ENCODE results near the gene RFTN2. TPM values are rescaled to one million over a fixed set of nuclear protein-coding genes. Genes with fewer than 3 reads are reported as not detected.
"Not testable (repeated sequence)": the region's sequence is repeated elsewhere in the genome, so short reads cannot be mapped to it uniquely, and the experiment has no call there.

Gene RFTN2
- total and polyA plus RNA-seq, 2 experiments from 2014 or later: 1.6 to 2.2 TPM

GRCh38 chr2:197597166-197597565 lies 78.2 kb downstream of the RFTN2 start:
- Histone ChIP-seq H3K9me2 (ENCODE audit: insufficient read depth) (no peaks in the 10 kb centered on the region), H3K4me1 (ENCODE audit: insufficient read depth) (no peaks in the 10 kb centered on the region), H3K4me3 (no peak overlapping the region), H3K36me3 (ENCODE audit: low read depth) (no peaks in the 10 kb centered on the region), H3K79me2 (ENCODE audit: insufficient read depth) (no peaks in the 10 kb centered on the region), H3K27ac (no peak overlapping the region), H4K20me1 (ENCODE audit: insufficient read depth) (no peaks in the 10 kb centered on the region), H3F3A (ENCODE audit: insufficient read depth) (no peaks in the 10 kb centered on the region), H3K9me3 (ENCODE audit: low read depth) (no peaks in the 10 kb centered on the region), H3K9ac (no peak overlapping the region), H3K4me2 (ENCODE audit: unreplicated experiment) (no peak overlapping the region), H3K27me3 (replicated peaks; ENCODE audit: insufficient read depth) (no peaks in the 10 kb centered on the region), H2AFZ (no peak overlapping the region)
- in situ Hi-C loops (cut with MboI): no loop called here
- 56 to 65% methylated on average over 4 of the region's 4 CpGs for WGBS, 2 experiments (ENCODE audit: low coverage in 1 of 2, low lambda C conversion rate in 2 of 2, missing lambda C conversion rate in 2 of 2)
- no peak for TF ChIP-seq EZH2phosphoT487 (IDR thresholded peaks at IDR 0.05; ENCODE audit: insufficient read depth, low read depth)
- TF ChIP-seq EZH2 (IDR thresholded peaks at IDR 0.05; ENCODE audit: insufficient read depth, poor library complexity, severe bottlenecking): no peak
- DNase-seq: no peak

DNA sequence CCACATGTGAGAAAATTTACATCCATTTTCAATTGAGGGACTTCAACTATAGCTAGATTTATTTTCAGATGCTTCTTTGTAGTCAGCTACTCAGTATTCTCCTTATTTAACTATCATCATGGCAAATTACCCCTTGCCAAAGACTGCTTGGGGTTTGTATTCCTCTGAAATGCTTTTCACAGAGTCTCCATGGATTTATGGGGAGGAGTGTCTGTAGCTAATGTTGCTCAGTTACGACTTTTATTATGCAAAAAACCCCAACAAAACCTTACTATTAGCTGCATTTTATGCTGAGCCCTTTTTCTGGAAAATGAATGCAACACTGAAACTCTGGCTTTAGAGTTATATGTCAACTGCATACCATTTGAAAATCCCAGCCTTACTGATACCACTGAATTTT lies 78.6 kb downstream of the RFTN2 start:
- Histone ChIP-seq H3K79me2 (ENCODE audit: insufficient read depth) (no peaks in the 10 kb centered on the region), H3K4me1 (ENCODE audit: insufficient read depth) (no peaks in the 10 kb centered on the region), H3K27ac (no peak overlapping the region), H3K4me3 (no peak overlapping the region), H3K9ac (no peak overlapping the region), H4K20me1 (ENCODE audit: insufficient read depth) (no peaks in the 10 kb centered on the region), H3K9me2 (ENCODE audit: insufficient read depth) (no peaks in the 10 kb centered on the region), H3K27me3 (replicated peaks; ENCODE audit: insufficient read depth) (no peaks in the 10 kb centered on the region), H3K4me2 (ENCODE audit: unreplicated experiment) (no peak overlapping the region), H2AFZ (no peak overlapping the region), H3K9me3 (ENCODE audit: low read depth) (no peaks in the 10 kb centered on the region), H3K36me3 (ENCODE audit: low read depth) (no peaks in the 10 kb centered on the region), H3F3A (ENCODE audit: insufficient read depth) (no peaks in the 10 kb centered on the region)
- TF ChIP-seq EZH2 (IDR thresholded peaks at IDR 0.05; ENCODE audit: insufficient read depth, poor library complexity, severe bottlenecking) (no peak), EZH2phosphoT487 (IDR thresholded peaks at IDR 0.05; ENCODE audit: insufficient read depth, low read depth) (no peak)
- in situ Hi-C loops (cut with MboI): no loop called here
- no peak for DNase-seq
- WGBS, 2 experiments (ENCODE audit: low coverage in 1 of 2, low lambda C conversion rate in 2 of 2, missing lambda C conversion rate in 2 of 2): 44 to 48% methylated on average over 1 of the region's 1 CpG

DNA sequence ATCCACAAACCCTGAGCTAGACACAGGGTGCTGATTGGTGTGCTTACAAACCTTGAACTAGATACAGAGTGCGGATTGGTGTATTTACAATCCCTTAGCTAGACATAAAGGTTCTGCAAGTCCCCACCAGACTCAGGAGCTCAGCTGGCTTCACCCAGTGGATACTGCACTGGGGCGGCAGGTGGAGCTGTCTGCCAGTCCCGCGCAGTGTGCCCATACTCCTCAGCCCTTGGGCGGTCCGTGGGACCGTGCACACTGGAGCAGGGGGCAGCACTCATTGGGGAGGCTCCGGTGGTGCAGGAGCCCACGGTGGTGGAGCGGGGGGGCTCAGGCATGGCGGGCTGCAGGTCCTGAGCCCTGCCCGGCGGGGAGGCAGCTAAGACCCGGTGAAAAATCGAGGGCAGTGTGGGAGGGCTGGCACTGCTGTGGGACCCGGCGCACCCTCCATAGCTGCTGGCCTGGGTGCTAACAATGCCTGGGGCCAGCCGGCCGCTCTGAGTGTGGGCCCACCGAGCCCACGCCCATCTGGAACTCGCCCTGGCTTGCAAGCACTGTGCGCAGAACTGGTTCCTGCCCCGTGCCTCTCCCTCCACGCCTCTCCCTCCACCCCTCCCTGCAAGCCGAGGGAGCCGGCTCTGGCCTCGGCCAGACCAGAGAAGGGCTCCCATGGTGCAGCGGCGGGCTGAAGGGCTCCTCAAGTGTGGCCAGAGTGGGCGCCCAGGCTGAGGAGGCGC lies 83.9 kb downstream of the RFTN2 start:
- no peaks in the 10 kb centered on the region for H3F3A ChIP-seq (ENCODE audit: insufficient read depth)
- in situ Hi-C loops (cut with MboI): no loop called here
- 91 to 98% methylated on average over 17 to 32 of the region's 32 CpGs for WGBS, 2 experiments (ENCODE audit: low coverage in 1 of 2, low lambda C conversion rate in 2 of 2, missing lambda C conversion rate in 2 of 2)
- no peak for DNase-seq
- H3K79me2 ChIP-seq (ENCODE audit: insufficient read depth): no peaks in the 10 kb centered on the region
- H3K4me2 ChIP-seq (ENCODE audit: unreplicated experiment): no peak overlapping the region
- no peaks in the 10 kb centered on the region for H3K4me1 ChIP-seq (ENCODE audit: insufficient read depth)
- H3K9me3 ChIP-seq (ENCODE audit: low read depth): no peaks in the 10 kb centered on the region
- no peaks in the 10 kb centered on the region for H4K20me1 ChIP-seq (ENCODE audit: insufficient read depth)
- H3K4me3 ChIP-seq: no peak overlapping the region
- no peaks in the 10 kb centered on the region for H3K9me2 ChIP-seq (ENCODE audit: insufficient read depth)
- H3K36me3 ChIP-seq (ENCODE audit: low read depth): no peaks in the 10 kb centered on the region
- H3K9ac ChIP-seq: no peak overlapping the region
- no peaks in the 10 kb centered on the region for H3K27me3 ChIP-seq (replicated peaks; ENCODE audit: insufficient read depth)
- no peak overlapping the region for H2AFZ ChIP-seq
- TF ChIP-seq EZH2 (IDR thresholded peaks at IDR 0.05; ENCODE audit: insufficient read depth, poor library complexity, severe bottlenecking): no peak
- no peak for TF ChIP-seq EZH2phosphoT487 (IDR thresholded peaks at IDR 0.05; ENCODE audit: insufficient read depth, low read depth)
- no peak overlapping the region for H3K27ac ChIP-seq

DNA sequence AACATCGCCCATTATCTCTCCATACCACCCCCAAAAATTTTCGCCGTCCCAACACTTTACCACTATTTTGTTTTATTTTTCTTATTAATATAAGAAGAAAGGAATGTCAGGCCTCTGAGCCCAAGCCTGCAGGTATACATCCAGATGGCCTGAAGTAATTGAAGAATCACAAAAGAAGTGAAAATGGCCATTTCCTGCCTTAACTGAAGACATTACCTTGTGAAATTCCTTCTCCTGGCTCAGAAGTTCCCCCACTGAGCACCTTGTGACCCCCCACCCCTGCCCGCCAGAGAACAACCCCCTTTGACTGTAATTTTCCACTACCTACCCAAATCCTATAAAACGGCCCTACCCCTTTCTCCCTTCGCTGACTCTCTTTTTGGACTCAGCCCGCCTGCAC lies 88.1 kb downstream of the RFTN2 start:
- H3K9me3 ChIP-seq (ENCODE audit: low read depth); H3K79me2 ChIP-seq (ENCODE audit: insufficient read depth); H3K9ac ChIP-seq; H3K4me3 ChIP-seq; H2AFZ ChIP-seq; H4K20me1 ChIP-seq (ENCODE audit: insufficient read depth); H3K9me2 ChIP-seq (ENCODE audit: insufficient read depth); H3K27me3 ChIP-seq (replicated peaks; ENCODE audit: insufficient read depth); in situ Hi-C loops (cut with MboI); H3K4me2 ChIP-seq (ENCODE audit: unreplicated experiment); H3K27ac ChIP-seq; DNase-seq; H3K4me1 ChIP-seq (ENCODE audit: insufficient read depth); H3F3A ChIP-seq (ENCODE audit: insufficient read depth); H3K36me3 ChIP-seq (ENCODE audit: low read depth): not testable (repeated sequence)
- WGBS, 2 experiments (ENCODE audit: low coverage in 1 of 2, low lambda C conversion rate in 2 of 2, missing lambda C conversion rate in 2 of 2): 89 to 90% methylated on average over 7 of the region's 7 CpGs

GRCh38 chr2:197580166-197580565 lies 95.2 kb downstream of the RFTN2 start:
- H3K27me3 ChIP-seq (replicated peaks; ENCODE audit: insufficient read depth); H3K9me2 ChIP-seq (ENCODE audit: insufficient read depth); H3K4me2 ChIP-seq (ENCODE audit: unreplicated experiment); H3K4me3 ChIP-seq; DNase-seq; H3K27ac ChIP-seq; H2AFZ ChIP-seq; H3K9me3 ChIP-seq (ENCODE audit: low read depth); H3K36me3 ChIP-seq (ENCODE audit: low read depth); H3K9ac ChIP-seq; H4K20me1 ChIP-seq (ENCODE audit: insufficient read depth); in situ Hi-C loops (cut with MboI); H3K79me2 ChIP-seq (ENCODE audit: insufficient read depth): not testable (repeated sequence)
- whole genome bisulfite sequencing, 2 experiments (ENCODE audit: low coverage in 1 of 2, low lambda C conversion rate in 2 of 2, missing lambda C conversion rate in 2 of 2): 93 to 96% methylated on average over 3 of the region's 3 CpGs
- Histone ChIP-seq H3F3A (ENCODE audit: insufficient read depth) (peaks cover 11% of the 10 kb centered on the region), H3K4me1 (ENCODE audit: insufficient read depth) (peaks cover 17% of the 10 kb centered on the region)

DNA sequence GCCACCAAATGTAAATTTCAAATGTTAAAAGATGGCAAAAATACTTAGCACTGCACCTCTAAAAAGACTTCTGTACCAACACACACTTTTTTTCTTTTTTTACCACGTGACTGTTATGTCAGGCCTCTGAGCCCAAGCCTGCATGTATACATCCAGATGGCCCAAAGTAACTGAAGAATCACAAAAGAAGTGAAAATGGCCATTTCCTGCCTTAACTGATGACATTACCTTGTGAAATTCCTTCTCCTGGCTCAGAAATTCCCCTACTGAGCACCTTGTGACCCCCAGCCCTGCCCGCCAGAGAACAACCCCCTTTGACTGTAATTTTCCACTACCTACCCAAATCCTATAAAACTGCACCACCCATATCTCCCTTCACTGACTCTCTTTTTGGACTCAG lies 97.1 kb downstream of the RFTN2 start:
- H3K27me3 ChIP-seq (replicated peaks; ENCODE audit: insufficient read depth); H3K9me3 ChIP-seq (ENCODE audit: low read depth); DNase-seq; H3K36me3 ChIP-seq (ENCODE audit: low read depth); H3K9ac ChIP-seq; H2AFZ ChIP-seq; in situ Hi-C loops (cut with MboI); H3K79me2 ChIP-seq (ENCODE audit: insufficient read depth); H3K27ac ChIP-seq; H3K4me2 ChIP-seq (ENCODE audit: unreplicated experiment); H3K9me2 ChIP-seq (ENCODE audit: insufficient read depth); H3K4me3 ChIP-seq; H4K20me1 ChIP-seq (ENCODE audit: insufficient read depth): not testable (repeated sequence)
- H3F3A ChIP-seq (ENCODE audit: insufficient read depth): peaks cover 14% of the 10 kb centered on the region
- peaks cover 18% of the 10 kb centered on the region for H3K4me1 ChIP-seq (ENCODE audit: insufficient read depth)
- WGBS, 2 experiments (ENCODE audit: low coverage in 1 of 2, low lambda C conversion rate in 2 of 2, missing lambda C conversion rate in 2 of 2): 74 to 77% methylated on average over 2 of the region's 2 CpGs

Data from GM23248 (cell line).